GM23338 (cell line): ENCODE results near the gene HPS5. TPM values are rescaled to one million over a fixed set of nuclear protein-coding genes. Genes with fewer than 3 reads are reported as not detected.

Experiments
- ATAC-seq: fragments of 200-7000 bp; cut with Tn5 transposase; 3 replicates; pipeline ENCODE4 v1.9.1; 2020
- DNase-seq: peaks from one replicate; pipeline ENCODE4 v3.0.0-alpha.2; 2015; ENCODE audit warnings: low spot score
- H2AFZ ChIP-seq: fragments of 200-600 bp; sonication (generic); 2 replicates; pipeline ENCODE4 v1.8.0; 2016; ENCODE audit warnings: antibody characterized with exemption, mild to moderate bottlenecking, moderate library complexity
- H3F3A ChIP-seq: fragments of 200-600 bp; sonication (generic); replicated peaks from 2 replicates; pipeline ENCODE4 v1.8.0; 2017; ENCODE audit warnings: antibody characterized with exemption, mixed run types, low read depth
- H3K27ac ChIP-seq: fragments of 200-600 bp; sonication (generic); 2 replicates; pipeline ENCODE4 v1.6.1; 2016; ENCODE audit warnings: low read depth
- H3K27me3 ChIP-seq: fragments of 200-600 bp; sonication (generic); 2 replicates; pipeline ENCODE4 v1.8.0; 2016; ENCODE audit warnings: mild to moderate bottlenecking, mixed run types, moderate library complexity; ENCODE audit not compliant: insufficient read depth
- H3K36me3 ChIP-seq: fragments of 200-600 bp; sonication (generic); 2 replicates; pipeline ENCODE4 v1.8.0; 2016; ENCODE audit warnings: mild to moderate bottlenecking; ENCODE audit not compliant: insufficient read depth
- H3K4me1 ChIP-seq: fragments of 200-600 bp; sonication (generic); 2 replicates; pipeline ENCODE4 v1.8.0; 2016; ENCODE audit warnings: mild to moderate bottlenecking, moderate library complexity; ENCODE audit not compliant: insufficient read depth
- H3K4me2 ChIP-seq: fragments of 200-600 bp; sonication (generic); 2 replicates; pipeline ENCODE4 v1.7.1; 2017; ENCODE audit warnings: mixed run types
- H3K4me3 ChIP-seq: fragments of 200-600 bp; sonication (generic); 2 replicates; pipeline ENCODE4 v1.6.1; 2016; ENCODE audit warnings: mixed run types
- H3K79me2 ChIP-seq: fragments of 200-600 bp; sonication (generic); replicated peaks from 2 replicates; pipeline ENCODE4 v1.8.0; 2017; ENCODE audit warnings: mild to moderate bottlenecking; ENCODE audit not compliant: insufficient read depth
- H3K9me2 ChIP-seq: fragments of 200-600 bp; sonication (generic); 2 replicates; pipeline ENCODE4 v1.8.0; 2017; ENCODE audit not compliant: insufficient read depth
- H4K20me1 ChIP-seq: fragments of 200-600 bp; sonication (generic); replicated peaks from 2 replicates; pipeline ENCODE4 v1.8.0; 2017; ENCODE audit warnings: mild to moderate bottlenecking; ENCODE audit not compliant: insufficient read depth
- H3K27ac Mint-ChIP-seq: 2 replicates; pipeline ENCODE4 v1.8.0; 2020; ENCODE audit warnings: inconsistent platforms, mild to moderate bottlenecking, moderate library complexity, mixed read lengths
- H3K27me3 Mint-ChIP-seq: 3 replicates; pipeline ENCODE4 v1.8.0; 2022; ENCODE audit warnings: low read depth, mild to moderate bottlenecking, moderate library complexity, mixed read lengths, inconsistent platforms; ENCODE audit not compliant: insufficient read depth, poor library complexity
- H3K36me3 Mint-ChIP-seq: 3 replicates; pipeline ENCODE4 v1.8.0; 2021; ENCODE audit warnings: low read depth, mild to moderate bottlenecking, inconsistent platforms, moderate library complexity, mixed read lengths
- H3K4me1 Mint-ChIP-seq: 3 replicates; pipeline ENCODE4 v1.8.0; 2020; ENCODE audit warnings: mild to moderate bottlenecking, inconsistent platforms, mixed read lengths
- H3K4me3 Mint-ChIP-seq: 3 replicates; pipeline ENCODE4 v1.8.0; 2021; ENCODE audit warnings: moderate library complexity, mild to moderate bottlenecking, inconsistent platforms, mixed read lengths
- H3K9me3 Mint-ChIP-seq: 3 replicates; pipeline ENCODE4 v1.8.0; 2020; ENCODE audit warnings: moderate library complexity, mild to moderate bottlenecking, inconsistent platforms, mixed read lengths
- CREB1 ChIP-seq: fragments of 250-450 bp; sonication (Bioruptor Pico); IDR thresholded peaks from 2 replicates; pipeline ENCODE4 v1.5.0; 2020; ENCODE audit warnings: low read depth, mild to moderate bottlenecking, moderate library complexity
- EZH2 ChIP-seq: fragments of 200-600 bp; sonication (generic); IDR thresholded peaks from one replicate; pipeline ENCODE4 v1.8.0; 2017; ENCODE audit warnings: antibody characterized with exemption, mild to moderate bottlenecking, low read depth; ENCODE audit not compliant: unreplicated experiment
- EZH2phosphoT487 ChIP-seq: fragments of 200-600 bp; sonication (generic); IDR thresholded peaks from one replicate; pipeline ENCODE4 v1.8.1; 2018; ENCODE audit warnings: antibody characterized with exemption; ENCODE audit not compliant: unreplicated experiment
- JUNB ChIP-seq: IDR thresholded peaks from one replicate; pipeline ENCODE4 v1.6.1; 2016; ENCODE audit warnings: antibody characterized with exemption; ENCODE audit not compliant: unreplicated experiment
- NANOG ChIP-seq: IDR thresholded peaks from 2 replicates; pipeline ENCODE4 v1.6.1; 2016; ENCODE audit warnings: antibody characterized with exemption, borderline replicate concordance
- POLR2AphosphoS5 ChIP-seq: IDR thresholded peaks from 2 replicates; pipeline ENCODE4 v1.6.1; 2016; ENCODE audit warnings: antibody characterized with exemption, low read depth
- STAT1 ChIP-seq: IDR thresholded peaks from one replicate; pipeline ENCODE4 v1.6.1; 2016; ENCODE audit warnings: antibody characterized with exemption; ENCODE audit not compliant: unreplicated experiment
- ZNF114 ChIP-seq: fragments of 250-450 bp; sonication (Bioruptor Pico); IDR thresholded peaks from 2 replicates; pipeline ENCODE4 v1.5.0; 2020; ENCODE audit warnings: mild to moderate bottlenecking, moderate library complexity
- ZNF331 ChIP-seq: fragments of 250-450 bp; sonication (Bioruptor Pico); IDR thresholded peaks from 2 replicates; pipeline ENCODE4 v1.5.0; 2020; ENCODE audit warnings: low read depth, mild to moderate bottlenecking, moderate library complexity
- polyA plus RNA-seq: library from polyadenylated mRNA; unstranded; fragments of >200 nt; fragmentation: Nextera tagmentation; extraction: Ambion mirVana; gene quantifications from 2 replicates; pipeline ENCODE4 v1.2.1, GENCODE V29; 2016
- total RNA-seq: library from RNA; depleted of rRNA; stranded (reverse); fragments of >200 nt; shearing (Covaris generic); gene quantifications from 2 replicates; pipeline ENCODE4 v1.2.3, GENCODE V29; 2014
- TF ChIP-seq, protein P1 (sequence below): IDR thresholded peaks from 2 replicates; pipeline ENCODE4 v1.6.1; 2016; ENCODE audit warnings: antibody characterized with exemption
- TF ChIP-seq, protein P2 (sequence below), 2 experiments: fragments of 200-600 bp in 1 of 2; sonication (generic) in 1 of 2; conservative IDR thresholded peaks; 2 replicates each; pipeline versions ENCODE4 v1.5.1 to v1.6.1; 2016 to 2017; ENCODE audit warnings: antibody characterized with exemption in 2 of 2, low read depth in 2 of 2, mild to moderate bottlenecking in 2 of 2, moderate library complexity in 1 of 2
- TF ChIP-seq, protein P3 (sequence below): fragments of 250-450 bp; sonication (Bioruptor Pico); IDR thresholded peaks from 2 replicates; pipeline ENCODE4 v1.5.0; 2020; ENCODE audit warnings: mild to moderate bottlenecking, moderate library complexity
- TF ChIP-seq, protein P4 (sequence below): IDR thresholded peaks from one replicate; pipeline ENCODE4 v1.6.1; 2018; ENCODE audit warnings: antibody characterized with exemption; ENCODE audit not compliant: unreplicated experiment

HPS5 gene
- total and polyA plus RNA-seq, 2 experiments from 2014 or later = 11.5 to 18.6 TPM

DNA sequence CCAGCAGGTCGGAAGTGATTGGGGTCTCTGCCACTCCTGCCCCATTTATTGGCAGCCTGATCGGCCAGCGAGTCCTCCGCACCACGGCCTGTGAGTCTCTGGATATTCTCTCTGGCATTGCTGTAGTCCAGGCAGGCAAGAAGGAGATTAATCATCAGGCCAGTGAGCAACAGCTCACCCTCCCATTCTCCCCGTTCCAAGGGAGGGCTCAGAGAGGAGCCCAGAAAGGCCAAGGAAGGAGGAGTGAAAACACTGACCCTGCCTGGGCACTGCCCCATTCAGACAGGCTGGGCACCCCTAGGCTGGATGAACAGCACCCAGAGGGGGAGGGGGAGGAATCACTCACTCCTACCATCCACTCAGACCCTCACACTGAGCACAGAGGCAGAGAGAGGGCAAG is 76.5 kb downstream of the HPS5 start:
- Mint-ChIP-seq H3K4me1 (no peaks in the 10 kb centered on the region), H3K9me3 (peaks cover 2% of the 10 kb centered on the region; the same call in 2 of the 3 replicates), H3K27ac (no peak overlapping the region), H3K27me3 (peaks cover 7% of the 10 kb centered on the region), H3K36me3 (no peaks in the 10 kb centered on the region), H3K4me3 (no peak overlapping the region)
- Histone ChIP-seq H3K36me3 (no peaks in the 10 kb centered on the region), H3K4me3 (no peak overlapping the region), H3K27me3 (no peaks in the 10 kb centered on the region), H3K9me2 (no peaks in the 10 kb centered on the region), H3K4me1 (no peaks in the 10 kb centered on the region), H3K4me2 (no peak overlapping the region), H3F3A (no peaks in the 10 kb centered on the region), H2AFZ (no peak overlapping the region), H3K27ac (no peak overlapping the region), H4K20me1 (no peaks in the 10 kb centered on the region), H3K79me2 (no peaks in the 10 kb centered on the region)
- TF ChIP-seq STAT1 (no peak), EZH2phosphoT487 (no peak), POLR2AphosphoS5 (no peak), JUNB (no peak), EZH2 (no peak), ZNF331 (CRISPR knock-in tag) (no peak), CREB1 (CRISPR knock-in tag) (no peak), NANOG (no peak), ZNF114 (CRISPR knock-in tag) (no peak)
- TF ChIP-seq, protein P1, sequence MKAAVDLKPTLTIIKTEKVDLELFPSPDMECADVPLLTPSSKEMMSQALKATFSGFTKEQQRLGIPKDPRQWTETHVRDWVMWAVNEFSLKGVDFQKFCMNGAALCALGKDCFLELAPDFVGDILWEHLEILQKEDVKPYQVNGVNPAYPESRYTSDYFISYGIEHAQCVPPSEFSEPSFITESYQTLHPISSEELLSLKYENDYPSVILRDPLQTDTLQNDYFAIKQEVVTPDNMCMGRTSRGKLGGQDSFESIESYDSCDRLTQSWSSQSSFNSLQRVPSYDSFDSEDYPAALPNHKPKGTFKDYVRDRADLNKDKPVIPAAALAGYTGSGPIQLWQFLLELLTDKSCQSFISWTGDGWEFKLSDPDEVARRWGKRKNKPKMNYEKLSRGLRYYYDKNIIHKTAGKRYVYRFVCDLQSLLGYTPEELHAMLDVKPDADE = no peak
- TF ChIP-seq, protein P2, sequence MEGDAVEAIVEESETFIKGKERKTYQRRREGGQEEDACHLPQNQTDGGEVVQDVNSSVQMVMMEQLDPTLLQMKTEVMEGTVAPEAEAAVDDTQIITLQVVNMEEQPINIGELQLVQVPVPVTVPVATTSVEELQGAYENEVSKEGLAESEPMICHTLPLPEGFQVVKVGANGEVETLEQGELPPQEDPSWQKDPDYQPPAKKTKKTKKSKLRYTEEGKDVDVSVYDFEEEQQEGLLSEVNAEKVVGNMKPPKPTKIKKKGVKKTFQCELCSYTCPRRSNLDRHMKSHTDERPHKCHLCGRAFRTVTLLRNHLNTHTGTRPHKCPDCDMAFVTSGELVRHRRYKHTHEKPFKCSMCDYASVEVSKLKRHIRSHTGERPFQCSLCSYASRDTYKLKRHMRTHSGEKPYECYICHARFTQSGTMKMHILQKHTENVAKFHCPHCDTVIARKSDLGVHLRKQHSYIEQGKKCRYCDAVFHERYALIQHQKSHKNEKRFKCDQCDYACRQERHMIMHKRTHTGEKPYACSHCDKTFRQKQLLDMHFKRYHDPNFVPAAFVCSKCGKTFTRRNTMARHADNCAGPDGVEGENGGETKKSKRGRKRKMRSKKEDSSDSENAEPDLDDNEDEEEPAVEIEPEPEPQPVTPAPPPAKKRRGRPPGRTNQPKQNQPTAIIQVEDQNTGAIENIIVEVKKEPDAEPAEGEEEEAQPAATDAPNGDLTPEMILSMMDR (conservative IDR thresholded peaks at IDR 0.05; ENCODE audit: low read depth in 2 of 2) = no peak
- TF ChIP-seq, protein P3, sequence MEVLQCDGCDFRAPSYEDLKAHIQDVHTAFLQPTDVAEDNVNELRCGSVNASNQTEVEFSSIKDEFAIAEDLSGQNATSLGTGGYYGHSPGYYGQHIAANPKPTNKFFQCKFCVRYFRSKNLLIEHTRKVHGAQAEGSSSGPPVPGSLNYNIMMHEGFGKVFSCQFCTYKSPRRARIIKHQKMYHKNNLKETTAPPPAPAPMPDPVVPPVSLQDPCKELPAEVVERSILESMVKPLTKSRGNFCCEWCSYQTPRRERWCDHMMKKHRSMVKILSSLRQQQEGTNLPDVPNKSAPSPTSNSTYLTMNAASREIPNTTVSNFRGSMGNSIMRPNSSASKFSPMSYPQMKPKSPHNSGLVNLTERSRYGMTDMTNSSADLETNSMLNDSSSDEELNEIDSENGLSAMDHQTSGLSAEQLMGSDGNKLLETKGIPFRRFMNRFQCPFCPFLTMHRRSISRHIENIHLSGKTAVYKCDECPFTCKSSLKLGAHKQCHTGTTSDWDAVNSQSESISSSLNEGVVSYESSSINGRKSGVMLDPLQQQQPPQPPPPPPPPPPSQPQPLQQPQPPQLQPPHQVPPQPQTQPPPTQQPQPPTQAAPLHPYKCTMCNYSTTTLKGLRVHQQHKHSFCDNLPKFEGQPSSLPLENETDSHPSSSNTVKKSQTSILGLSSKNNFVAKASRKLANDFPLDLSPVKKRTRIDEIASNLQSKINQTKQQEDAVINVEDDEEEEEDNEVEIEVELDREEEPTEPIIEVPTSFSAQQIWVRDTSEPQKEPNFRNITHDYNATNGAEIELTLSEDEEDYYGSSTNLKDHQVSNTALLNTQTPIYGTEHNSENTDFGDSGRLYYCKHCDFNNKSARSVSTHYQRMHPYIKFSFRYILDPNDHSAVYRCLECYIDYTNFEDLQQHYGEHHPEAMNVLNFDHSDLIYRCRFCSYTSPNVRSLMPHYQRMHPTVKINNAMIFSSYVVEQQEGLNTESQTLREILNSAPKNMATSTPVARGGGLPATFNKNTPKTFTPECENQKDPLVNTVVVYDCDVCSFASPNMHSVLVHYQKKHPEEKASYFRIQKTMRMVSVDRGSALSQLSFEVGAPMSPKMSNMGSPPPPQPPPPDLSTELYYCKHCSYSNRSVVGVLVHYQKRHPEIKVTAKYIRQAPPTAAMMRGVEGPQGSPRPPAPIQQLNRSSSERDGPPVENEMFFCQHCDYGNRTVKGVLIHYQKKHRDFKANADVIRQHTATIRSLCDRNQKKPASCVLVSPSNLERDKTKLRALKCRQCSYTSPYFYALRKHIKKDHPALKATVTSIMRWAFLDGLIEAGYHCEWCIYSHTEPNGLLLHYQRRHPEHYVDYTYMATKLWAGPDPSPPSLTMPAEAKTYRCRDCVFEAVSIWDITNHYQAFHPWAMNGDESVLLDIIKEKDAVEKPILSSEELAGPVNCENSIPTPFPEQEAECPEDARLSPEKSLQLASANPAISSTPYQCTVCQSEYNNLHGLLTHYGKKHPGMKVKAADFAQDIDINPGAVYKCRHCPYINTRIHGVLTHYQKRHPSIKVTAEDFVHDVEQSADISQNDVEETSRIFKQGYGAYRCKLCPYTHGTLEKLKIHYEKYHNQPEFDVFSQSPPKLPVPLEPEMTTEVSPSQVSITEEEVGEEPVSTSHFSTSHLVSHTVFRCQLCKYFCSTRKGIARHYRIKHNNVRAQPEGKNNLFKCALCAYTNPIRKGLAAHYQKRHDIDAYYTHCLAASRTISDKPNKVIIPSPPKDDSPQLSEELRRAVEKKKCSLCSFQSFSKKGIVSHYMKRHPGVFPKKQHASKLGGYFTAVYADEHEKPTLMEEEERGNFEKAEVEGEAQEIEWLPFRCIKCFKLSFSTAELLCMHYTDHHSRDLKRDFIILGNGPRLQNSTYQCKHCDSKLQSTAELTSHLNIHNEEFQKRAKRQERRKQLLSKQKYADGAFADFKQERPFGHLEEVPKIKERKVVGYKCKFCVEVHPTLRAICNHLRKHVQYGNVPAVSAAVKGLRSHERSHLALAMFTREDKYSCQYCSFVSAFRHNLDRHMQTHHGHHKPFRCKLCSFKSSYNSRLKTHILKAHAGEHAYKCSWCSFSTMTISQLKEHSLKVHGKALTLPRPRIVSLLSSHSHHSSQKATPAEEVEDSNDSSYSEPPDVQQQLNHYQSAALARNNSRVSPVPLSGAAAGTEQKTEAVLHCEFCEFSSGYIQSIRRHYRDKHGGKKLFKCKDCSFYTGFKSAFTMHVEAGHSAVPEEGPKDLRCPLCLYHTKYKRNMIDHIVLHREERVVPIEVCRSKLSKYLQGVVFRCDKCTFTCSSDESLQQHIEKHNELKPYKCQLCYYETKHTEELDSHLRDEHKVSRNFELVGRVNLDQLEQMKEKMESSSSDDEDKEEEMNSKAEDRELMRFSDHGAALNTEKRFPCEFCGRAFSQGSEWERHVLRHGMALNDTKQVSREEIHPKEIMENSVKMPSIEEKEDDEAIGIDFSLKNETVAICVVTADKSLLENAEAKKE (CRISPR knock-in tag) = no peak
- TF ChIP-seq, protein P4, sequence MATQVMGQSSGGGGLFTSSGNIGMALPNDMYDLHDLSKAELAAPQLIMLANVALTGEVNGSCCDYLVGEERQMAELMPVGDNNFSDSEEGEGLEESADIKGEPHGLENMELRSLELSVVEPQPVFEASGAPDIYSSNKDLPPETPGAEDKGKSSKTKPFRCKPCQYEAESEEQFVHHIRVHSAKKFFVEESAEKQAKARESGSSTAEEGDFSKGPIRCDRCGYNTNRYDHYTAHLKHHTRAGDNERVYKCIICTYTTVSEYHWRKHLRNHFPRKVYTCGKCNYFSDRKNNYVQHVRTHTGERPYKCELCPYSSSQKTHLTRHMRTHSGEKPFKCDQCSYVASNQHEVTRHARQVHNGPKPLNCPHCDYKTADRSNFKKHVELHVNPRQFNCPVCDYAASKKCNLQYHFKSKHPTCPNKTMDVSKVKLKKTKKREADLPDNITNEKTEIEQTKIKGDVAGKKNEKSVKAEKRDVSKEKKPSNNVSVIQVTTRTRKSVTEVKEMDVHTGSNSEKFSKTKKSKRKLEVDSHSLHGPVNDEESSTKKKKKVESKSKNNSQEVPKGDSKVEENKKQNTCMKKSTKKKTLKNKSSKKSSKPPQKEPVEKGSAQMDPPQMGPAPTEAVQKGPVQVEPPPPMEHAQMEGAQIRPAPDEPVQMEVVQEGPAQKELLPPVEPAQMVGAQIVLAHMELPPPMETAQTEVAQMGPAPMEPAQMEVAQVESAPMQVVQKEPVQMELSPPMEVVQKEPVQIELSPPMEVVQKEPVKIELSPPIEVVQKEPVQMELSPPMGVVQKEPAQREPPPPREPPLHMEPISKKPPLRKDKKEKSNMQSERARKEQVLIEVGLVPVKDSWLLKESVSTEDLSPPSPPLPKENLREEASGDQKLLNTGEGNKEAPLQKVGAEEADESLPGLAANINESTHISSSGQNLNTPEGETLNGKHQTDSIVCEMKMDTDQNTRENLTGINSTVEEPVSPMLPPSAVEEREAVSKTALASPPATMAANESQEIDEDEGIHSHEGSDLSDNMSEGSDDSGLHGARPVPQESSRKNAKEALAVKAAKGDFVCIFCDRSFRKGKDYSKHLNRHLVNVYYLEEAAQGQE = no peak
- ATAC-seq (no peak), DNase-seq (no peak)
